ENCODE measurements around the gene RCAN3.

DNA sequence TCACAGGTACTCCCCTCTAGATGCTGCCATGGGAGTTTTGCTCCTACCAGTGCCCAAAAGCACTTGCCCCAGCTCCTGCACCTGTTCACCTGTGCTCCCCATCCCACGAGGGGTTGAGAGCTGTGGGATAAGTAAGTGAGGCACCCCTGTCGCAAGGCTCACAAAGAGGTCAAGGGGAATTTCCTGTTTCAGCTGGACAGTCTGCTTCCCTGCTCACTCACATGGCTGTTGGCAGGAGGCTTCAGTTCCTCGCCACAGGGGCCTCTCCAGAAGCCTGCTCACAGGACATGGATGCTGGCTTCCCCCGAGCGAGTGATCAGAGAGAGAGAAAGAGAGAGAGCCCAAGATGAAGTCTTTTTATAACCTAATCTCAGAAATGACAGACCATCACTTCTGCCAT lies 44.6 kb downstream of the RCAN3 start:
- TF ChIP-seq, protein P1, sequence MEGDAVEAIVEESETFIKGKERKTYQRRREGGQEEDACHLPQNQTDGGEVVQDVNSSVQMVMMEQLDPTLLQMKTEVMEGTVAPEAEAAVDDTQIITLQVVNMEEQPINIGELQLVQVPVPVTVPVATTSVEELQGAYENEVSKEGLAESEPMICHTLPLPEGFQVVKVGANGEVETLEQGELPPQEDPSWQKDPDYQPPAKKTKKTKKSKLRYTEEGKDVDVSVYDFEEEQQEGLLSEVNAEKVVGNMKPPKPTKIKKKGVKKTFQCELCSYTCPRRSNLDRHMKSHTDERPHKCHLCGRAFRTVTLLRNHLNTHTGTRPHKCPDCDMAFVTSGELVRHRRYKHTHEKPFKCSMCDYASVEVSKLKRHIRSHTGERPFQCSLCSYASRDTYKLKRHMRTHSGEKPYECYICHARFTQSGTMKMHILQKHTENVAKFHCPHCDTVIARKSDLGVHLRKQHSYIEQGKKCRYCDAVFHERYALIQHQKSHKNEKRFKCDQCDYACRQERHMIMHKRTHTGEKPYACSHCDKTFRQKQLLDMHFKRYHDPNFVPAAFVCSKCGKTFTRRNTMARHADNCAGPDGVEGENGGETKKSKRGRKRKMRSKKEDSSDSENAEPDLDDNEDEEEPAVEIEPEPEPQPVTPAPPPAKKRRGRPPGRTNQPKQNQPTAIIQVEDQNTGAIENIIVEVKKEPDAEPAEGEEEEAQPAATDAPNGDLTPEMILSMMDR (CRISPR knock-in tag; IDR thresholded peaks at IDR 0.05): no peak
- no peak for TF ChIP-seq NFE2L2 (IDR thresholded peaks at IDR 0.05; ENCODE audit: low read length)
- TF ChIP-seq ATF7 (IDR thresholded peaks at IDR 0.05): no peak
- no peak for TF ChIP-seq ATF7 (CRISPR knock-in tag; IDR thresholded peaks at IDR 0.05)
- TF ChIP-seq NBN (conservative IDR thresholded peaks at IDR 0.05): no peak
- no peak for TF ChIP-seq ADNP (CRISPR knock-in tag; IDR thresholded peaks at IDR 0.05)
- TF ChIP-seq ZNF274 (CRISPR knock-in tag; IDR thresholded peaks at IDR 0.05): no peak
- no peak for TF ChIP-seq SUZ12 (IDR thresholded peaks at IDR 0.05; ENCODE audit: low read depth, low read length)
- no peak for TF ChIP-seq RAD21 (CRISPR knock-in tag; IDR thresholded peaks at IDR 0.05)
- no peak for TF ChIP-seq POLR2A (IDR thresholded peaks at IDR 0.05; ENCODE audit: insufficient read depth in 1 of 2, low read depth in 2 of 2, low read length in 2 of 2)
- no peak for TF ChIP-seq FOSL1 (CRISPR knock-in tag; IDR thresholded peaks at IDR 0.05; ENCODE audit: borderline replicate concordance)
- TF ChIP-seq FOXJ3 (CRISPR knock-in tag; IDR thresholded peaks at IDR 0.05; ENCODE audit: borderline replicate concordance): no peak

All from HepG2 (cell line).